GM21381 (cell line): ENCODE data around the gene PHIP.

Source experiments
- ATAC-seq: cut with Tn5 transposase; IDR thresholded peaks from one replicate; pipeline ENCODE4 v1.9.1; 2021; ENCODE audit warnings: mild to moderate bottlenecking, moderate library complexity; ENCODE audit not compliant: unreplicated experiment

PHIP gene

DNA sequence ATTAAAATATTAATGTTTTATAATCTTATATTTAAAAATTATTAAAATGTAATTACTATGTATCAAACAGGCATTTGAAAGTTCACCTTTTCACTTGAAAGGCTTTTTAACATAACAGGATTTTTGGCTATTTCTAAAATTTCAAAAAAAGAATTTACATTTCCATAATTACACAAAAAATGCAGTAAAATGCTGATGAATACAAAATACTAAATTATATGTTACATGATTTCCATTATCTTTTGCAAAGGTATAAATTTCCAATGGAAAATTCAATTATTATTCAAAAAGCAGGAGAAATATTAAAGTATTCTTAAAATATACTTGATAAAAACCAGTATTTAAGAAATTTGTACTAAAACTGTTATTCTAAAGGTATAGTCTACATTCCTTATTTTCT is 66.1 kb downstream of the PHIP start:
- ATAC-seq, result no peak

DNA sequence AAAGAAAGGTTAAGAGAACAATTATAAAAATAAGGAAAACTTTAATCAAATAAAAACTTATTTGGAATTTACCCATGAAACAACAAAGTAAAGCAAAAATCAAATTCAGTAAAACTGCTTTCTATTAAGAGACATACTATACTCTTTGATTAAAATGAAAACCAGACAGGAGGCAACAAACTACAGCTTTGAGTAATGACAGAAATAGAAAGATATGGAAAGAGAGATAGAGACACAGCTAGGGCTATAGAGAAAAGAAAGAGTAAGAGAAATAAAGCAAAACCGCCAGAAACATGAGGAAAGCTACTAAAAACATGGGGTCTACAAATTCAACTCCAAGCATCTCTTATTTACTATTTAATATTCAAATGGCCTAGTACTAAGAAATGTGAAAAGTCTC is 67.6 kb downstream of the PHIP start:
- no peak for ATAC-seq

DNA sequence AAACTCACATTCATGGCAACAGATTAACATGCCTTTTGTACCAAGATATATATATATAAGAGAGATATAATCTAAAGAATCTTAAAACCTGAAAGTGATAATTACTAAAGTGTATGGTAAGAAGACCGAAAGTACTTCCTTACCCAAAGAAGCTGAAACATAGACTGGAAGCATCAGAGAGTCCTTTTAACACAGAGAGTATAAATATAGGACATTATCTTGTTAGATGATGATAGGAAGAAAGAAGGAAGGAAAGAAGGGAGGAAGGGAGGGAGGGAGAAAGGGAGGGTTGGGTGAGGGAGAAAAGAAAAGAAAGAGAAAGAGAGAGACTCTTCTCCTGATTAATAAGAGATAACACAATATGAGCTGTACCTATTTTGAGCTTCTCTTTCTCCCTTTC is 68.2 kb downstream of the PHIP start:
- no peak for ATAC-seq

DNA sequence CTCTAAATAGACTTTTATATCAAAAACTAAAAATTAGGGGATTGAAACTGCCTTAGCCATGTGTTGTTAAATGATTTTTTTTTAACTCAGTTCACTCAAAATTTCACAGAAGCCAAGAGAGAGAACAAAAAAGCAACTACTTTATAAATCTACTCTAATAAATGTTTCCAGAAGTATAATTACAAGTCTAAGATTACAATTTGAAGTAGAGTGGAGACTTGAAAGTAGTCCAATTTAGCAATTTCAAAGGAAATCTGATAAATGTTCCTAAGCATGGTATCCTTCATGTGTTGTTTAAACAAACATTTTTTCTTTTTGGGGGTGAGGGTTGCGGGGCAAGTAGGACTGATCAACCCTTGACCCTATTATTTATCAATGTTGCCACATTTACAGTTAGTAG is 72.6 kb downstream of the PHIP start:
- ATAC-seq, result no peak

DNA sequence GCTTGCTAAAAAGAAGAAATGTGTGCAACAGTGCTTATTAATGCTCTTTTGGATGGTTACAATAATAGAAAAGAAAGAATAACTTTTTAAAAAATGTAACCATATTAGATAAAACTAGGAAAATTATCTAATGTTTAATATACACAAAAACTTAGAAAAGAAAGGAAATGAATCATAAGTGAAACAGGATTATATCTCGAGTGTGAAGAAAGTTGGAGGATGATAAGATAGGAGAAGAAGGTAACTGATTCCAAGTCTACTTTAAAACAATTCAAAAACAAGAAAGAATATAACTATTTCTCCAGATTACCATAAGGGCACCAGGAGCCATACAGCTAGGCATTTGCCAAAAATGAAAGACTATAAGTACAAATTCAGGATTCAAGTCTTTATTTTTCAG is 73.0 kb downstream of the PHIP start:
- ATAC-seq, result no peak

DNA sequence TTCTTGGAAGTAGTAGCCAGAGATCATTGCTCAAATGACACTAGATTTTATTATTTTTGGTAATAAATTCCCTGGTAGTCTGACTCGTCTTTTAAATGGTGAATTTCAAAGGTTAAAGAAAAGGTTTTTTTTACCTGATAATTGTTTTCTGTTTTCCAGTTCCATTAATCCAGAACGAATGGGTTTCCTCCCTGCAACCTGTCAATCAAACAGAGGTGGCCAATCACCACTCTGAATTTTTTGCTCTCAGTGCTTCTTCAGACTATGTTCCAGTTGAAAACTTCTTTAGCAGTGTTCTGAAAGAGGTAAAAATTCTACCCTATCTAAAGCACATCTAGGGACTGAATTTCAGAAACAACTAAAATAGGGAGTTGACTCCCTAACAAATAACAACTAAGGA is 73.8 kb downstream of the PHIP start:
- ATAC-seq, result no peak

DNA sequence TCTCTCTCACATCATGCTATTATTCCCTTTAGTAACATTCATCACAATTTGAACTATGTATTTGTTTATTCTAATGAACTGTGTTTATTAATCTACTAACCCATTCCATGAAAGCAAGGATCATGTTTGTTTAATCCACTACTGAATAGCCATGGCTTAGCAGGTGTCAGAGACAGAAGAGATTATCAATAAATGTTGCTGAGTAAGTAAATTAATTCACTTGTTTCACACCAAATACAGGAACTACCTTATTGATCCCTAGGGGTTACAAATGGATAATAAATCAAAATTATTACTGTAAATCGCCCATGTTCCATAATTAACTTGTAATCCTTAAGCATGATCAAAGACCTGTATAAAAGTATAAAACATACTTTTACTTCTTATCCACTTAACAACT is 76.6 kb downstream of the PHIP start:
- ATAC-seq, result no peak

DNA sequence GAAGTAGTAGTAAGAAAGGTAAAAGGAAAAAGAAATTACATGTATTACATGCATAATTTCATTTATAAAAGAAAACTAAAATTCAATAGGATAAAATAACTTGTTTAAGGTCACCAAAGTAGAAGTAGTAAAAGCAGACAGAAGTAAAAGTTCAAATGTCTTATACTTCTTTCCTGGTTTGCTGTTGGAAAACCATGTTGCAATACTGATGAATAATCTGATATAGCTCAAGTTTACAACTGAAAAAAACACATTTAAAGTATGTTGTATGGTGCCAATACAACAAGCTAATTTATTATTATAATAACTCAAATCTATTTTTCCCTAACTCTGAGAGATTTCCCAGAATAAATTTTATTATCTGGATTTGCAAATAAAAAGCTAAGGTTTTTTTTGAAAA is 78.3 kb downstream of the PHIP start:
- no peak for ATAC-seq

DNA sequence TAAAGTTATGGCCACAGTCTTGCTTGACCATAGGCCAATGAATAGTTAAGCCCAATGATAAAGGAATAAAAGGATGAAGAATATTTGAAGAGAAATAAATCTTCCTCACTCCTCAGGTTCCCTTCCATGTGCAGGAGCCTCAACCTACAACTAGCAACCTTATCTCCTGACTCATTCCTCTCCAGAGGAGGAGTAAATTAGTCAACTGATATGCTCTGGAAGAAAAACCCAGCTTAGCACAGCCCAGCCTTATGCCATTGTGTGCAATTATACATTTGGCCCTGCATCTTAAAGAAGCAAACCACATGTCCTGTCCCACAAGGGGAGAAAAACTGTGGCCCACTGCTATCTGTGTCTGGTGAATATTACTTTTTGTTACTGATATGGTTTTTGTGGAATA is 82.1 kb downstream of the PHIP start:
- no peak for ATAC-seq

DNA sequence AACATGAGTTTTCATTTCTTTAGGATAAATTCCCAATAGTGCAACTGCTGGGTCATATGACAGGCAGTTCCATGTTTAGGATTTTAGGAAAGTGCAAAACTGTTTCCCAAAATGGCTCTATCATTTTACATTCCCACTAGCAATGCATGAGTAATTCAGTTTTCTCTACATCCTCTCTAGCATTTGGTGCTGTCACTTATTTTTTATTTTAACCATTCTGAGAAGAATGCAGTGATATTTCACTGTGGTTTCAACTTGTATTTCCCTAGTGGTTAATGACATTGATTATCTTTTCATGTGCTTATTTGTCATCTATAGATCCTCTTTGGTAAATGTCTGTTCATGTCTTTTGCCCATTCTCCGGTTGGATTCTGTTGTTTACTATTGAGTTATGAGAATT is 82.7 kb downstream of the PHIP start:
- no peak for ATAC-seq

DNA sequence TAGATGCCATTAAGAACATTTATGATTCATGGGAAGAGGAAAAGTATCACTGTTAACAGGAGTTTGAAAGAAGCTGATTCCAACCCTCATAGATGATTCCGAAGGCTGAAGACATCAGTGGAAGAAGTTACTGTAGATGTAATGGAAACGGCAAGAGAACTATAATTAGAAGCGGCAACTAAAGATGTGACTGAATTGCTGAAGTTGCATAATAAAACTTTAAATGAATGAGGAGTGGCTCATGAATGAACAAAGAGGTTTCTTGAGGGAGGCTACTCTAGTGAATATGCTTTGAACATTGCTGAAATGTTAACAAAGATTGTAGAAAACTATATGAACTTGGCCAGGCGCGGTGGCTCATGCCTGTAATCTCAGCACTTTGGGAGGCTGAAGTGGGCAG is 84.1 kb downstream of the PHIP start:
- no peak for ATAC-seq

DNA sequence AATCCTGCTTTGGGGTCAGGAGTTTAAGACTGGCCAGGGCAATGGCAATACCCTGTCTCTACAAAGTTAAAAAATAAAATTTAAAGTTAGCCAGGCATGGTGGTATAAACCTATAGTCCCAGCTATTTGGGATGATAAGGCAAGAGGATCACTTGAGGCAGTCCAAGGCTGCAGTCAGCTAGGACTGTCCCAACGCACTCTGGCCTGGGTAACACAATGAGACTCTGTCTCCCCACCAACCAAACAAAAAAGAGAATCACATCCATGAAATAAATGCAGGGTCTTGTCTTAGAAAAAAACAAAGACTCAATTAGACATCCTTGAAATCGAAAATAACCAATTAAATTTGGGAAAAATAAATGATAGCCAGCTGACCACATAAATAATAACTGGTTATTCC is 88.9 kb downstream of the PHIP start:
- ATAC-seq, result no peak

DNA sequence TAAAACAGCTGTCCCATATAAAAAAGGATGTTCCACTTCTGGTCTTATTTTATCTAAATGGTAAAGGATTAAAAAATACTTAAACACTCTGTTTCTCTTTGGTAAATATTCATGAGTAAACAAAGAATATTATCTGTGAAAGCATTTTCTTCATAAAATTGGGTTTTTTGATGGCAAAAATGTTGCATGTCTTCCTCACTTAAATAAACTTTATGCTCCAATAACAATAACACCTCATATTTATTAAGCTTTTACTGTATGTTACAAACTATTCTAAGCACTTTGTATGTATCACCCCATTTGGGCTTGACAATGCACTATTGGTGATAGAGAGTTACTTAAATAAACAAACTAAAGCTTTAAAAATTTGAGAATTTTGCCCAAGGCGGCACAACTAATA is 91.9 kb downstream of the PHIP start:
- ATAC-seq, result no peak

DNA sequence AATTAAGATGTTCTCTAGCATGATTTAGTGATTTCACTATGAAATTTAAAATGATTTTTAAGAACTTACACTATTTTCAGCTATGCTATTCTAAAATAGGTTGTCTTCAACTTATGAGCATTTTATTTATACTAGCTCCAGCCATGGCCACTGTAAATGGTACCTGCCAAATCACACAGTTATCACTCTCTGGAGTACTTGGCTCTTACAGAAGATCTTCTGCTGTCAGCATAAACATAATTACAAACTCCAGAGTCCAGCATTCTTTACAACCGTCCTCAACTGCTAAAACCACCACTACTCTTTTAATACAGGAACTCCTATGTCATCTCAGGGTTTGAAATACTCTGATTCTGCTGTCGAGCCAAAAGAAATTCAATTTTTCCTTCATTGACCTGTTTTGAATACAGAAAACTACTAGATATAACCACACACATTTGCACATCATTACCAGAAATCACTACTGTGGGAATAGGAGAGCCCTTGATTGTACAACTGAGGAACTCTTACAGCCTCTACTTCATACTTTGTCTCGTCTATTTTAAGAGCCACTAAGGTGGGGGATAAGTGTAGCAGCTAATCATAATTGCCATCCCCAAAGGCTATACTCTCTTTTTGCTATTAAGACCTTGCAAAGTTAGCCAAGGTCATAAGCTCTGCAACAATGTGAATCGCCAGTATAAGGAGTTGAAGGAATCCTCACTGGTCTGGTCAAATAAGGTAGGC is 93.7 kb downstream of the PHIP start:
- no peak for ATAC-seq

DNA sequence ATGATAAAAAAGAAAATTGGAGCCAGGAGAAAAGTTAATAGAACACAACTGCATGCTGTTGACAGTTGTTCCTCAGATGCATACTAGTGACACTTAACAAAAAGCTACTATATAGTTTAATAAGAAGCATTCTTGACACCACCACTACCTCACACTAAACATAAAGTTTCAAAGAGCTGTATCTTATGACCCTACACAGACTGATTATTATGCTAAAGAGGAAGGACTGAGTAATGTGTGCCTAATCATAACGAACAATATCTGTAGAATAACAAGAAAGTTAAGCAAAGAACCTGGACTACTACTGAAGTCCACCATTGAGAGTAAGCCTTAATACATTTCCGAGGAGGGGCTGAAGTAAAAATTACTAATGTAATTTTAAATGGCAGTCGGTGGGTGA is 110.9 kb downstream of the PHIP start:
- ATAC-seq, result no peak

DNA sequence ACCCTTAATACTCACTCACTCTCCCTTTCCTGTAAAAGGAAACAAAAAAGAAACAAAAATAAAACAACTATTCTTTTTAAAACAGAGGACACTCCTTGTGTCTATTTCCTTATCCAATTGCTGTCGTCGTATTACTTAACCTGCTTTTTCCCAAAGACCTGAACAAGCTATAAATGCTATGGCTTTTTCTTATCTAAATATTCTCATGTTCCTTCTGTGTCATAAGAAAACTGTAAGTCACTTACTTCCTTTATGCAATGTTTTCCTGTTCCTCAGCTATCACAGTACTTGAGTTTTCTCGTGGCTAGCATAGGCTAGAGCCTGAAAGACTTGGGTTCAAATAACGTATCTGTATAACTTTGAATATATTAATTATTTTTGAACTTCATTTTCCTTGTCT is 111.5 kb downstream of the PHIP start:
- no peak for ATAC-seq

DNA sequence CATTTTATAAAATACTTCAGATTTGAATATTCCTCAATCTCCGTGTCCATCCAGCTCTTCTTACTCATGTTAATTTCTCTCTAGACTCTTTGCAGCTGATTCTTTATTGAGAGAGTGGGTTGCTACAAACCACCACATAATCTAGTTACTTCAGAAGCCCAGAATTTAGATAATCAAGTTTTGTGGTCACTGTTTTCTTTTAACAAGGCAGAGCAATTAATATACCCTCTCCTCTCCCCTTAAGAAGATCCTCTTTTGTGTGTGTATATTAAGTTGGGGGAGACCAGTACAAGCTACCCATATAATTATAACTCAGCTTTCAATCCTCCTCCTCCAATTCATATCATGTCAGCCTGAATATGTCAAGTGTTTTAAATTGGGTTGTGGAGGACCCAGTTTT is 115.6 kb downstream of the PHIP start:
- ATAC-seq, result no peak

DNA sequence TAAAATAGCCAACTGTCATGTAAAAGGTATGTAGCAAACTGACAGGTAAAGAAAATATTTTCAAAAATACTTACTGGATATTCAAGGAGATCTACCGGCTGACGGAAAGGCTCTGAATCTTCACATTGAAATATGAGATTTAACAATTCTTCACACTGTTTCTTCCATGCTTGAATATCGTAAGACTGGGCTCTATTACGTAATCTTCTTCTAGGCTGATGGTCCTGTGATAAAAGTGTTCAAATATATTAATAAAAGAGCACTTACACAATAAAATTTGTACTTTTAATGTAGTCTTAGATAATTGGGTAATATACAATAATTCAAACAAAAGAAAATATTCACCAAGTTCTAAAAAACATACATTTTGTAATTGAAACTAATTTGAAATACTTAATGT is 123.3 kb downstream of the PHIP start:
- ATAC-seq, result no peak

DNA sequence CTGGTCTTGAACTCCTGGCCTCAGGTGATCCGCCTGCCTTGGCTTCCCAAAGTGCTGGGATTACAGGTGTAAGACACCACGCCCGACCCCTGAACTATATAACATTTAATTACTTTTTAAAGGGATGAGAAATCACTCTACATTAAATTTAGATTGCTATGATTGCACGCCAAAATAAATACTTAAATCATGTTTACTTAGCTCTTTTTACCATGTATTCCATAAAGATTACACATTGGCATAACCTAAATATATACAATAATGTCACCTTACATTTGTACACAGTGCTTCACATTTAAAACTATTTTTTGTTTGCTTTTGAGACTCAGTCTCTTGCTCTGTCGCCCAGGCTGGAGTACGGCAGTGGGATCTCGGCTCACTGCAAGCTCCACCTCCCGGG is 124.3 kb downstream of the PHIP start:
- no peak for ATAC-seq

DNA sequence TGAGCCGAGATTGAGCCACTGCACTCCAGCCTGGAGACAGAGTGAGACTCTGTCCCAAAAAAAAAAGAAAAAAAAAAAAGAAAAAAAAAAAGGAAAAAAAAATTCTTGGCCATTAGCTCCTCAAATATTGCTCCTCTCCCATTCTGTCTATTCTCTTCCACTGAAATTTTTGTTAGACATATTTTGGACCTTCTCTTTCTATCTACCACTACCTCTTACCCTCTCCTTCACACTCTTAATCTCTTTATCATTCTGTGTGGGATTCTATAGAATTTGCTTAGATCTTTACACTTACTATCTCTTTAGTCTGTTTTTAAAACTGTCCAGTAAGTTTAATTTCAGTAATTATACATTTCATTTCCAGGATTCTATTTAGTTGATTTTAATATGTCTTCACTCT is 125.7 kb downstream of the PHIP start:
- no peak for ATAC-seq

DNA sequence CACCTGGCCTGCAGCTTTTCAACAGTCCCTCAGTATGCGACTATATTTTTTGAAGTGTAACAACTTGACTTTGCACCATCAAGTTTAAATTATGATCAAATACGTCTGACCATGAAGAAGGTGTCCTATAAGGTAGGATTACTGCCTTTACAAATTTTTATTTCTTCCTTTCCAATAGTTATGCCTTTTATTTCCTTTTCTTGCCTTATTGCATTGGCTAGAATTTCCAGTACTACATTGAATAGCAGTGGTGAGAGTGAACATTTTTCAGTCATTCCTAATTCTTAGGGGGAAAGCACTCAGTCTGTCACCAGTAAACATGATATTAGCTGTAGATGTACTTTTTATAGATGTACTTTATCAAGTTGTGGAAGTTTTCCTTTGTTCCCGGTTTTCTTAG is 129.3 kb downstream of the PHIP start:
- no peak for ATAC-seq

DNA sequence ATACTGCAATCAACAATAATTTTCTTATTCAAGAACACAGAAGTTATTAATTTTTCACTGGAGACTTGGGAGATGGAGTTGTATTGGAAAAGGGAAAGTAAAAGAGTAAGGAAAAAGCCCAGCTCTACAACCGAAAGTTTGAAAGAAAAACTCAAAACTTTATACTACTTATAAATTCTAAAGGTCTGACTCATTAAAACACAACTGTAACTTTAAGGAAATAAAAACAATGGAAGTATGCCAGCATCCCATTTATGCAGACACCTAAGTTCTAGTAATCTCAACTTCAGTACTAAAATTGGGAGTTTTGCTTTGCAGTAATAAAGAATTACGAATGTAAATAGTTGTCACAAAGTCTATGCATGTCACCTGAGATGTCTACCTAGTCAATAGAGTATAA is 130.1 kb downstream of the PHIP start:
- ATAC-seq, result no peak

DNA sequence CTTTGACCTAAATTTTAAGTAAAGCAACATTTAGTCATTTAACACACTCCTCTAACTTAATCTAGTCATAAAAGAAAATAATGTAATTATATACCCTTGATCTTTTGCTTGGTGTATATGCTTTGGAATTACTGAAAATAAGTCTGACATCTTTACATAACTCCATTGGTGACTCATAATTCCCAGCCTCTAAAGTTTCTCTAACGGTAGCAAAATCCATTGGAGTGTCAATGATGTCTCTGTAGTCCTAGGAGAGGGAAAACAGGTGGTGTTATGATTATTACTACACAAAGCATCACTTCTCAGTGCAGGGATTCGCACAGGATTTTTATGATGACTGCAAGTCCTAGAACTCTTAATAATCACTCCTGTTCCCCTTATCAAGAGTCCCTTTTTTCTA is 130.5 kb downstream of the PHIP start:
- ATAC-seq, result no peak

DNA sequence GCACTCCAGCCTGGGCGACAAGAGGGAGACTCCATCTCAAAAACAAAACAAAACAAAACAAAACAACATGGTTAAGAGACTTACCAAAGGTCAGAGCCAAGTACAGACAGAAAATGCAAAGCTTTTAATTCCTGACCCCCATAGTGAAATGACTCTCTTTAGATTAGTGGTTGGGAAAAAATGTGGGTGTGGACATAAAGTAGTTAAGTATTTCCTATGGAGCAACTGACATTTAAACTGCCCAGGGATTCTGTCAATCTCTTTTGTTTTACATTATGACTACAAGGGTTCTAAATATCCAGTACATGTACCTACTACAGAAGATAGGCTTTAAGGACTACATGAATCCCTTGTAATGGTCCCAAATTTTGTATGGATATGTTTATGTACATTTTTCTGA is 135.6 kb downstream of the PHIP start:
- ATAC-seq, result no peak
